DND-41 (cell line): Measurements from ENCODE around the gene ITPR2.

Experiments used
- ATAC-seq: fragments of 200-7000 bp; cut with Tn5 transposase; 3 replicates; pipeline ENCODE4 v1.9.1; 2021; ENCODE audit warnings: low read depth; ENCODE audit not compliant: insufficient read depth
- DNase-seq: peaks from one replicate; pipeline ENCODE4 v3.0.0-alpha.2; 2020
- H2AFZ ChIP-seq: 2 replicates; pipeline ENCODE4 v1.6.0; 2012; ENCODE audit warnings: low read depth, low read length
- H3K27ac ChIP-seq: 2 replicates; pipeline ENCODE4 v1.5.1; 2012; ENCODE audit warnings: low read length, inconsistent platforms
- H3K27me3 ChIP-seq: fragments of 200-600 bp; sonication (generic); 2 replicates; pipeline ENCODE4 v1.6.0; 2012; ENCODE audit warnings: low read length, mild to moderate bottlenecking, inconsistent platforms; ENCODE audit not compliant: insufficient read depth, poor library complexity
- H3K36me3 ChIP-seq: 2 replicates; pipeline ENCODE4 v1.5.1; 2012; ENCODE audit warnings: low read length, inconsistent platforms; ENCODE audit not compliant: insufficient read depth
- H3K4me1 ChIP-seq: 2 replicates; pipeline ENCODE4 v1.5.1; 2012; ENCODE audit warnings: mild to moderate bottlenecking, low read length; ENCODE audit not compliant: insufficient read depth
- H3K4me2 ChIP-seq: 2 replicates; pipeline ENCODE4 v1.6.0; 2012; ENCODE audit warnings: mild to moderate bottlenecking, moderate library complexity, low read length, inconsistent platforms; ENCODE audit not compliant: insufficient read depth
- H3K4me3 ChIP-seq, 2 experiments: fragments of 200-600 bp in 1 of 2; shearing (Covaris generic) in 1 of 2; 2 replicates each; pipeline ENCODE4 v1.5.1; 2012 to 2016; ENCODE audit warnings: inconsistent platforms in 2 of 2, low read length in 2 of 2, mild to moderate bottlenecking in 2 of 2, low read depth in 1 of 2, moderate library complexity in 1 of 2
- H3K79me2 ChIP-seq: 2 replicates; pipeline ENCODE4 v1.6.0; 2012; ENCODE audit warnings: low read length, inconsistent platforms; ENCODE audit not compliant: insufficient read depth
- H3K9ac ChIP-seq: 2 replicates; pipeline ENCODE4 v1.6.0; 2012; ENCODE audit warnings: low read depth, mild to moderate bottlenecking, inconsistent platforms, low read length, moderate library complexity
- H3K9me3 ChIP-seq: 2 replicates; pipeline ENCODE4 v1.5.1; 2012; ENCODE audit warnings: low read length, moderate library complexity, mild to moderate bottlenecking, inconsistent platforms; ENCODE audit not compliant: insufficient read depth, severe bottlenecking
- H4K20me1 ChIP-seq: 2 replicates; pipeline ENCODE4 v1.6.0; 2012; ENCODE audit warnings: low read length; ENCODE audit not compliant: insufficient read depth
- EZH2 ChIP-seq: IDR thresholded peaks from 3 replicates; pipeline ENCODE4 v1.6.1; 2012; ENCODE audit warnings: borderline replicate concordance, low read depth, mild to moderate bottlenecking, moderate library complexity, low read length, inconsistent platforms; ENCODE audit not compliant: severe bottlenecking
- TF ChIP-seq, protein P1 (sequence below): IDR thresholded peaks from 2 replicates; pipeline ENCODE4 v1.5.1; 2012; ENCODE audit warnings: borderline replicate concordance, low read length, moderate library complexity, mild to moderate bottlenecking; ENCODE audit not compliant: poor library complexity, severe bottlenecking; ENCODE audit errors: extremely low read depth

The ITPR2 gene

DNA sequence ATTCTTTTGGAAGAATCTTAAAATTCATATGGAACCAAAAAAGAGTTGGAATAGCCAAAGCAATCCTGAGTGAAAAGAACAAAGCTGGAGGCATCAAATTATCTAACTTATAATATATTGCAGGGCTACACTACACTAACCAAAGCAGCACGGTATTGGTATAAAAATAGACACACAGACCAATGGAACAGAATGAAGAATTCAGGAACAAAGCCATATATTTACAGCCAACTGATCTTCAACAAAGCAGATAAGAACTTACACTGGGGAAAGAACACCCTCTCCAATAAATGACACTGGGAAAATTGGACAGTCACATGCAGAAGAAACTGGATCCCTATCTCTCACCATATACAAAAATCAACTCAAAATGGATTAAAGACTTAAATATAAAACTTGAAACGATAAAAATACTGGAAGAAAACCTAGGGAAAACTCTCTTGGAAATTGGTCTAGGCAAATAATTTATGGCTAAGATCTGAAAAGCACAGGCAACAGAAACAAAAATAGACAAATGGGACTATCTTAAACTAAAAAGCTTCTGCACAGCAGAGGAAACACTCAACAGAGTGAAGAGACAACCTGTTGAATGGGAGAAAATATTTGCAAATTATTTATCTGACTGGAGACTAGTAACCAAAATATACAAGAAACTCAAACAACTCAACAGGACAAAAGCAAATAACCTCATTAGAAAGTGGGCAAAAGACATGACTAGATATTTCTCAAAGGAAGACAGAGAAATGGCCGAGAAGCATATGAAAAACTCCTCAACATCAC, 286.3 kb downstream of the ITPR2 start:
- Histone ChIP-seq H3K4me1 (no peaks in the 10 kb centered on the region), H3K4me2 (no peak overlapping the region), H4K20me1 (no peaks in the 10 kb centered on the region), H3K4me3 (no peak overlapping the region), H2AFZ (no peak overlapping the region), H3K27me3 (no peaks in the 10 kb centered on the region), H3K9me3 (no peaks in the 10 kb centered on the region), H3K36me3 (peaks cover 27% of the 10 kb centered on the region; the same call in 1 of the 2 replicates), H3K9ac (no peak overlapping the region), H3K79me2 (no peaks in the 10 kb centered on the region), H3K27ac (no peak overlapping the region)
- ATAC-seq (no peak), DNase-seq (no peak)
- no peak for TF ChIP-seq EZH2
- TF ChIP-seq, protein P1, sequence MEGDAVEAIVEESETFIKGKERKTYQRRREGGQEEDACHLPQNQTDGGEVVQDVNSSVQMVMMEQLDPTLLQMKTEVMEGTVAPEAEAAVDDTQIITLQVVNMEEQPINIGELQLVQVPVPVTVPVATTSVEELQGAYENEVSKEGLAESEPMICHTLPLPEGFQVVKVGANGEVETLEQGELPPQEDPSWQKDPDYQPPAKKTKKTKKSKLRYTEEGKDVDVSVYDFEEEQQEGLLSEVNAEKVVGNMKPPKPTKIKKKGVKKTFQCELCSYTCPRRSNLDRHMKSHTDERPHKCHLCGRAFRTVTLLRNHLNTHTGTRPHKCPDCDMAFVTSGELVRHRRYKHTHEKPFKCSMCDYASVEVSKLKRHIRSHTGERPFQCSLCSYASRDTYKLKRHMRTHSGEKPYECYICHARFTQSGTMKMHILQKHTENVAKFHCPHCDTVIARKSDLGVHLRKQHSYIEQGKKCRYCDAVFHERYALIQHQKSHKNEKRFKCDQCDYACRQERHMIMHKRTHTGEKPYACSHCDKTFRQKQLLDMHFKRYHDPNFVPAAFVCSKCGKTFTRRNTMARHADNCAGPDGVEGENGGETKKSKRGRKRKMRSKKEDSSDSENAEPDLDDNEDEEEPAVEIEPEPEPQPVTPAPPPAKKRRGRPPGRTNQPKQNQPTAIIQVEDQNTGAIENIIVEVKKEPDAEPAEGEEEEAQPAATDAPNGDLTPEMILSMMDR = no peak

DNA sequence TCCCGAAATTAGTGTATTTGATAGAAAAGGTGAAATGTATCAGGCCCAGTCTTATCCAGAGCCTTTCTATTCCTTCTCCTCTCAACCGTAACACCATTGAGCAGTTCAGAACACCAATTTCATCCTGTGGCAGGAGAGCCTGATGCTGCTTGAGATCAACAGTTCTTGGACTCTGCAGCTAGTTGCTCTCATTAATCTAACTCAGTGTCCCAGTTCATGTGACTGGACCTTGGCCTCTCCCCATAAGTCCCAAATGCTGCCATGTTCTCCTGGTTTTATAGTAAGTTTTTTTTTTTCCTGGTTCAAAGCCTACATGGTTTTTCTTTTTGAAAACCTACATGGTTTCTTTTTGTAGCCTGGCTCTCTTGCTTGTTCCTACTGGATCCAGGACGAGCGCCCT, 293.9 kb downstream of the ITPR2 start:
- H3K79me2 ChIP-seq = no peaks in the 10 kb centered on the region
- H3K9me3 ChIP-seq = no peaks in the 10 kb centered on the region
- TF ChIP-seq, protein P1 = no peak
- no peak for TF ChIP-seq EZH2
- H2AFZ ChIP-seq = no peak overlapping the region
- H3K4me1 ChIP-seq = no peaks in the 10 kb centered on the region
- no peaks in the 10 kb centered on the region for H4K20me1 ChIP-seq
- H3K4me2 ChIP-seq = no peak overlapping the region
- H3K36me3 ChIP-seq = no peaks in the 10 kb centered on the region; the same call in 1 of the 2 replicates
- H3K27me3 ChIP-seq = no peaks in the 10 kb centered on the region
- H3K4me3 ChIP-seq = no peak overlapping the region
- no peak overlapping the region for H3K27ac ChIP-seq
- no peak for ATAC-seq
- DNase-seq = no peak
- no peak overlapping the region for H3K9ac ChIP-seq

DNA sequence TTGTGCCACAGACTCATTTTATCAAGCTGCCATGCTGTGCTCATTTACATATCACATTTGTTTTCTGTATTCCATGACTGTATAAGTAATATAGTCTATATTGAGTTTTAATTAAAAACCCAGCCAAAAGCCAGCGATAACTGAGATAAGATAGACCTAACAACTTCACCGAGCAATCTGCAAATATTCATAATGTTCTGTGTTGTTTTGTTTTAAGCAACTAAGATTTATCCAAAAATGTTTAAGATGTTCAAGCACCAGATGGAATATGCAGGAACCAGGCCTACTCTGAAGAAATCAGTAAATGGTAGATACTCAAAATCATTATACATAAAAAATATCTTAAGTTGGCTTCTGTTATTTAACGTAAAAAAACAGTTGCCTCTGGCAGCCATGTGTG, 295.3 kb downstream of the ITPR2 start:
- Histone ChIP-seq H3K36me3 (no peaks in the 10 kb centered on the region; the same call in 1 of the 2 replicates), H3K79me2 (no peaks in the 10 kb centered on the region), H3K9ac (no peak overlapping the region), H3K4me3 (no peak overlapping the region), H2AFZ (no peak overlapping the region), H3K27ac (no peak overlapping the region), H3K4me1 (no peaks in the 10 kb centered on the region), H3K27me3 (no peaks in the 10 kb centered on the region), H3K4me2 (no peak overlapping the region), H3K9me3 (no peaks in the 10 kb centered on the region), H4K20me1 (no peaks in the 10 kb centered on the region)
- DNase-seq = no peak
- TF ChIP-seq, protein P1 = no peak
- TF ChIP-seq EZH2 = no peak
- ATAC-seq = no peak
